NCI-H128 (cell line): ENCODE data around the gene PDCD2L.
"Not testable (repeated sequence)": the region's sequence is repeated elsewhere in the genome, so short reads cannot be mapped to it uniquely, and the experiment has no call there.

Experiments used
- DNase-seq: peaks from one replicate; lab custom pipeline; 2025; ENCODE audit not compliant: unreplicated experiment; lab: John Stamatoyannopoulos, UW

Gene PDCD2L

GRCh38 chr19:34409189-34410164, 5.3 kb downstream of the PDCD2L start:
- no peak for DNase-seq

DNA sequence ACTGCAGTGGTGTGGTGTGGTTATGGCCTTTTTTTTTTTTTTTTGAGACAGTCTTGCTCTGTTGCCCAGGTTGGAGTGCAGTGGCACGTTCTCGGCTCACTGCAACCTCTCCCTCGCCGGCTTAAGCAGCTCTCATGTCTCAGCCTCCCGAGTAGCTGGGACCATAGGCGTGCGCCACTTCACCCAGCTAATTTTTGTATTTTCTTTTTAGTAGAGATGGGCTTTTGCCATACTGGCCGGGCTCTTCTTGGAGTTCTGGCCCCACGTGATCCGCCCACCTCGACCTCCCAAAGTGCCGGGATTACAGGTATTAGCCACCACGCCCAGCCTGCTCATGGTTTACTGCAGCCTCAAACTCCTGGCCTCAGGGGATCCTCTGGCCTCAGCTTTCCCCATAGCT, 7.0 kb downstream of the PDCD2L start:
- no peak for DNase-seq

- no peak for DNase-seq
Observed at GRCh38 chr19:34416021-34416545, 11.9 kb downstream of the PDCD2L start.

DNA sequence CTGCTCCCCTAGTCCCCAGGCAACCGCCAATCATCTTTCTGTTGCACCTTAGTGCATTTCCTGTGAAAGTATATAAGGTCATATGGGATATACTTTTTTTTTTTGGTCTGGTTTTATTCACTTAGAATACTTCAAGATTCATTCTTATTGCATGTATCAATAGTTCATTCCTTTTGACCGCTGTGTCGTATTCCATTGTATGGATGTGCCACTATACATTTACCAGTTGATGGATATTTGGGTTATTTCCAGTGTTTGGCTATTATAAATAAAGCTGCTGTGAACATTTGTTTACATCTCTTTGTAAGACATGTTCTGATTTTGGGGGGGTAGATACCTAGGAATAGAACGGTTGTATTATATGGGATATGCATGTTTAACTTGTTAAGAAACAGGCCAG, 14.1 kb downstream of the PDCD2L start:
- no peak for DNase-seq

- DNase-seq, result no peak
Observed at GRCh38 chr19:34426096-34426661, 22.0 kb downstream of the PDCD2L start.

GRCh38 chr19:34428549-34429285, 24.5 kb downstream of the PDCD2L start:
- no peak for DNase-seq

- DNase-seq, result no peak
Observed at GRCh38 chr19:34429553-34429952, 25.4 kb downstream of the PDCD2L start.

GRCh38 chr19:34430738-34431625, 26.8 kb downstream of the PDCD2L start:
- no peak for DNase-seq

DNA sequence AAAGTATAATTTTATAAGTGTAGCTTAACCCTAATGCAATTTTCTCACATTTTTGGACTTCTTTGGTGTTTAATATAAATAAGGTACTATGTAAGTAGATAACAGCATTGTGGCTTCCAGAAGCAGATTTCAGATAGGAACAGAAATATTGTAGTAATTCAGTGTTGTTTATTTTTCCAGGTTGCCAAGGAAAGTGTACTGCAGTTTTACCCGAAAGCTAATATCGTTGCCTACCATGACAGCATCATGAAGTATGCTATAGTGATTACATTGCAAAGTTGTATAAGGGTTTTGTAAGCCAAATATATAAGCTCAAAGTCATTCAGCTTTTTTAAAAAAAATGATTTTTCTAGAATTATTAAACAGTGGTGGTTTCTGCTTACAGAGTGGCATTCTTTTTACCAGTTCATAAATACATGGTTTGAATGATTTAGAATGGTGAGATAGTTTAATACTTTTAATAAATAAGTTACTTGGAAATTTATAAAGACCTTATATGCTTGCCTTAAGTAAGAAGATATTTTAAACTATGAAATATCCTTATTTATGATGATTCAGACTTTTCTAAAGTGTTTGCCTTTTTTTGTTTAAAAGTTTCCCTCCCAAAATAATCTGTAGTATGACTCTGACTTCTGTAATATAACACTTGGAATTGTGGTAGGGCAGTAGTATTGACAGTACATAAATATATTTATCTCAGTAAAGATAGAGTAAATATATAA, 27.6 kb downstream of the PDCD2L start:
- DNase-seq, result no peak

DNA sequence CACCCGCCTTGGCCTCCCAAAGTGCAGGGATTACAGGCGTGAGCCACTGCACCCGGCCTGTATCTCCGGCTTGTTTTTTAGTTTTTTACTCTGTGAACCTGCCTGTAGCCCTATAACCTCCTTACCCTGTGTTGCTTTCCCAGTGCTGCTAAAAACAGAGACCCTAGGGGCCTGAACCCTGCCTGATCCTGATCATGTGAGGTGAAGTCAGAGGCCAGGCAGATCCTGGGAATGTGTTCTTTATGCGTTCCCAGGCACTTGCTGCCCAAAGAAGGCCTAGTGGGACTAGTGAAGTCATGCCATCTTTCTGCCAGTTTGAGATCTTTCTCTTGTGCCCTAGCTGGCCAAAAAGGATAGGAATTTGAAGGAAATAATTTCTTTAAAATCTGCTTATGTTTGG, 28.6 kb downstream of the PDCD2L start:
- DNase-seq, result no peak

DNA sequence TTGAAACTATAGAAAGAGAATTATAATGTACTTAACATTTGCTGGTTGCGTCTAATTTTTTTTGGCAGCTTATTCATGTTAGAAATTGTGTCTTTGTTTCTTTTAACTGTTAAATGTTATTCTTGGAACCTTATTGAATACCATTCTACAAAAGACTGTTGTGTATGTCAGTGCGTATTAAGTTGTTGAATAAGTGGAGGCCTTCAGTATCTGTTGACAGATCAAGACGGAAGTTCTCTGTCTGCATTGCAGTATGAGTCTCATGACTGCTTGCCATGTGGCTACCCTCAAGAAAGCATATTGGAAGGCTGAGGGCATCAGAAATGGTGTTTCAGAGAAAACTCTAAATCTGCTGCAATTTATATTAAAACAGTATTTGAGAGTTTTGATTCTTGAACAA, 32.5 kb downstream of the PDCD2L start:
- DNase-seq, result no peak

DNA sequence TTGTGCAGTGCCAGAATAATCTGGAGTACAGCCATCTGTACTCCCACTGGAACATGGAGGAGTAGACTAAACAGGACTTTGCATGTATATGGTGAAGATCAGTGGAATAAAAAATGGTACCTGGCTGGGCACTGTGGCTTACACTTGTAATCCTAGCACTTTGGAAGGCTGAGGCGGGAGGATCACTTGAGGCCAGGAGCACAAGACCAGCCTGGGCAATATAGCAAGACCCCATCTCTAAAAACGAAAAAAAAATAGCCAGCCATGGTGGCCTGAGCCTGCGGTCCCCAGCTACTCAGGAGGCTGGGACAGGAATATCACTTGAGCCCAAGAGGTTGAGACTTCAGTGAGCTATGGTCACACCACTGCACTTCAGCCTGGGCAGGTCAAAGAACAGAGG, 44.0 kb downstream of the PDCD2L start:
- no peak for DNase-seq

- DNase-seq, result no peak
Observed at GRCh38 chr19:34452723-34453122, 48.5 kb downstream of the PDCD2L start.

DNA sequence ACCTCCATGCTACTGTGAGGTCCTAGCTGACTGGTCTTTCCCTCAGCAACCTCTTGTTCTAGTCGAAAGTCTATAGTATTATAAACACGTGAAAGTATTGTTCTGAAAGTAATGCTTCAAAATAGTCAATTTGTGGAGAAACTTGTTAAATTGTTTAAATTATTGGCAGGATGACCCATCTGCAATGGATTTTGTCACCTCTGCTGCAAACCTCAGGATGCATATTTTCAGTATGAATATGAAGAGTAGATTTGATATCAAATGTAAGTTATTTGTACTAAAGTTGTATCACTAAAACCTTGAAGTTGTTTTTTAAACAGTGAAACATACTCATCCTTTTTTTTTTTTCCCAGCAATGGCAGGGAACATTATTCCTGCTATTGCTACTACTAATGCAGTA, 49.9 kb downstream of the PDCD2L start:
- DNase-seq, result no peak

- DNase-seq, result no peak
Observed at GRCh38 chr19:34454685-34455084, 50.5 kb downstream of the PDCD2L start.

- DNase-seq, result not testable (repeated sequence)
Observed at GRCh38 chr19:34455783-34456480, 51.7 kb downstream of the PDCD2L start.

DNA sequence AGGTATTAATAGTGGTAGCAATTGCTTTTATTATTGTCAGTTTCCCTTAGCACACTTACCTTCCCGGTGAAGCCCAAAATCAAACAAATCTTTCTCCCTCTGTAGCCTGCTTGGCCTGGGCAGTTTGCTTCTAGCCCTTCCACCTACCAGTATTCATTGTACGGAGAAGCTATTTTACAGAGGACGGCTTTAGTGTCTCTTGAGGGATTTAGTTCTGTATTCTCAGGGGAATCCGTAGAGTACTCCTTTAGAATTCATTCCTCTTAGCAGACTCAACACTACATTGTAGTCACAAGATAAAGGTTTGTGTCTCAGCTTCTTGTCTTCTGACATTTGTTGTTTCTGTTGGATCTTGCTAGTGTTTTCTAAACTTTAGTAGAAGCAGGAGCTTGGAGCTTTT, 53.2 kb downstream of the PDCD2L start:
- DNase-seq, result no peak

- DNase-seq, result no peak
Observed at GRCh38 chr19:34458677-34459076, 54.5 kb downstream of the PDCD2L start.

DNA sequence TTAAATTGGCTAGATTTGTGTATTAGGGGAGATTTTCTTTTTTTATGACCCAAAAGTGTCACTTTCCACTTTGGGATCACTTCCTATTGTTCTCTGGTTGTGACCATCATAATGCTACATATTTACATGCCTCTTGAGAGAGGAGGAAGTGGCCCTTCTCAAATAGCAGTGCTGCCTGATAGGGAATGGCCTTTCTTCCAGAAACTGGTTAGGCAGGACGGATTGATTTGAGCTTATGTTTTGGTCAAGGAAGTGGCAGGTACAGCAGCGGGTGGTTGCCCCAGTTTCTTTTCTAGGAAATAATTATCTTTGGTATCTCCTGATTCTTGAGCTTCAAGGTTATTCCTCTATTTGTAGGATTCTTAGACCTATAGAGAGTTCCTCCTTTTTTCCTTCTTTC, 55.4 kb downstream of the PDCD2L start:
- no peak for DNase-seq
